ENCODE data around the gene TADA2B.

- TF ChIP-seq GTF3C2 (IDR thresholded peaks at IDR 0.05; ENCODE audit: borderline replicate concordance, extremely low read depth, insufficient read length) = no peak
- TF ChIP-seq ETS1 (conservative IDR thresholded peaks at IDR 0.05; ENCODE audit: control insufficient read depth, low read depth, low read length) = no peak
- no peak for TF ChIP-seq DNMT1 (IDR thresholded peaks at IDR 0.05)
- TF ChIP-seq CTCF (IDR thresholded peaks at IDR 0.05 in 2 of 3, conservative IDR thresholded peaks at IDR 0.05 in 1 of 3; ENCODE audit: insufficient read depth in 2 of 3, low read depth in 1 of 3, low read length in 3 of 3) = no peak
- TF ChIP-seq POLR2A (conservative IDR thresholded peaks at IDR 0.05) = no peak
- TF ChIP-seq CHD4 (IDR thresholded peaks at IDR 0.05; ENCODE audit: insufficient read depth, insufficient replicate concordance, low read depth, low read length, poor library complexity, severe bottlenecking) = no peak
- no peak for TF ChIP-seq ZNF740 (CRISPR knock-in tag; IDR thresholded peaks at IDR 0.05)
- TF ChIP-seq ZNF740 (tag; IDR thresholded peaks at IDR 0.05) = no peak
- no peak for TF ChIP-seq MAFF (IDR thresholded peaks at IDR 0.05; ENCODE audit: low read length)
- TF ChIP-seq ZNF408 (CRISPR knock-in tag; IDR thresholded peaks at IDR 0.05; ENCODE audit: low read depth) = no peak
- no peak for TF ChIP-seq GABPB1 (CRISPR knock-in tag; IDR thresholded peaks at IDR 0.05)
- TF ChIP-seq HNRNPK (IDR thresholded peaks at IDR 0.05; ENCODE audit: low read depth, low read length, poor library complexity, severe bottlenecking) = no peak
These were observed 18.6 kb downstream of the TADA2B start for GRCh38 chr4:7061815-7062214.

Measured in K562 (cell line).